RPMI7951 (cell line): ENCODE data around the gene PLOD1. TPM values are rescaled to one million over a fixed set of nuclear protein-coding genes. Genes with fewer than 3 reads are reported as not detected.

Experiments used
- DNase-seq: peaks from one replicate; pipeline ENCODE4 v3.0.0-alpha.2; 2012; ENCODE audit warnings: low read depth
- total RNA-seq: library from RNA; depleted of rRNA; stranded (reverse); fragments of >200 nt; shearing (Covaris generic); gene quantifications from 2 replicates; pipeline ENCODE4 v1.2.3, GENCODE V29; 2014

The PLOD1 gene
- total RNA-seq, 1 experiment from 2014 or later: 395 TPM

GRCh38 chr1:11978301-11978700 lies 43.8 kb downstream of the PLOD1 start:
- DNase-seq: peak; percentile 53

GRCh38 chr1:11979028-11979850 lies 44.7 kb downstream of the PLOD1 start:
- no peak for DNase-seq

- DNase-seq: peak; percentile 98
Observed at GRCh38 chr1:11979851-11980675, 45.5 kb downstream of the PLOD1 start, which contains the start of gene MFN2. MFN2 (plus strand) TSS chr1:11980444; CDS start chr1:11989169, 8,725 bp downstream.

- no peak for DNase-seq
Observed at GRCh38 chr1:11980676-11980972, 46.1 kb downstream of the PLOD1 start.

GRCh38 chr1:11981378-11982009 lies 47.0 kb downstream of the PLOD1 start:
- DNase-seq: peak; percentile 58

GRCh38 chr1:11982010-11982392 lies 47.5 kb downstream of the PLOD1 start:
- DNase-seq: no peak

GRCh38 chr1:11984121-11984520 lies 49.6 kb downstream of the PLOD1 start:
- DNase-seq: no peak

- no peak for DNase-seq
Observed at GRCh38 chr1:11984576-11984975, 50.1 kb downstream of the PLOD1 start.

- no peak for DNase-seq
Observed at GRCh38 chr1:11985171-11985570, 50.7 kb downstream of the PLOD1 start.

- no peak for DNase-seq
Observed at GRCh38 chr1:11985851-11986250, 51.3 kb downstream of the PLOD1 start.

- no peak for DNase-seq
Observed at GRCh38 chr1:11989669-11990068, 55.2 kb downstream of the PLOD1 start.

- DNase-seq: no peak
Observed at GRCh38 chr1:11990303-11991032, 56.0 kb downstream of the PLOD1 start.

- DNase-seq: no peak
Observed at GRCh38 chr1:11991969-11992676, 57.6 kb downstream of the PLOD1 start.

GRCh38 chr1:11997081-11997850 lies 62.7 kb downstream of the PLOD1 start:
- no peak for DNase-seq

- DNase-seq: no peak
Observed at GRCh38 chr1:11998636-11999035, 64.1 kb downstream of the PLOD1 start.

- DNase-seq: no peak
Observed at GRCh38 chr1:11999236-11999635, 64.7 kb downstream of the PLOD1 start.

- DNase-seq: no peak
Observed at GRCh38 chr1:12001249-12001917, 66.9 kb downstream of the PLOD1 start.

GRCh38 chr1:12001996-12002493 lies 67.5 kb downstream of the PLOD1 start:
- peak; percentile 38 for DNase-seq

GRCh38 chr1:12003762-12004161 lies 69.2 kb downstream of the PLOD1 start:
- no peak for DNase-seq
